Activated T-cell treated with anti-CD3 and anti-CD28 coated beads, Interleukin-2, amount 50 U/mL, for 72 hours (primary cell): ENCODE results near the gene PSG4. TPM values are rescaled to one million over a fixed set of nuclear protein-coding genes. Genes with fewer than 3 reads are reported as not detected.
A peak's percentile ranks its signal among the peaks of the same experiment; 100 is the strongest.
"Not testable (repeated sequence)": the region's sequence is repeated elsewhere in the genome, so short reads cannot be mapped to it uniquely, and the experiment has no call there.

Source experiments
- ATAC-seq, 2 donors: fragments of 150-1000 bp; cut with Tn5 transposase; replicated peaks in 1 of 2; 2 replicates each; pipeline ENCODE4 v1.10.0; 2021; ENCODE audit warnings: moderate library complexity in 2 of 2, mild to moderate bottlenecking in 1 of 2
- DNase-seq, 2 donors: peaks; one replicate each; pipeline ENCODE4 v3.0.0; 2021 to 2022; ENCODE audit warnings: mixed read lengths in 1 of 2
- H3K27ac Mint-ChIP-seq: one replicate; pipeline ENCODE4 v1.8.0; 2022; ENCODE audit warnings: mild to moderate bottlenecking, moderate library complexity, mixed read lengths
- H3K27me3 Mint-ChIP-seq: one replicate; pipeline ENCODE4 v1.8.0; 2022; ENCODE audit warnings: low read depth, mixed read lengths
- H3K36me3 Mint-ChIP-seq, 2 donors: one replicate each; pipeline ENCODE4 v1.8.0; 2022; ENCODE audit warnings: mixed read lengths in 2 of 2, mild to moderate bottlenecking in 1 of 2; ENCODE audit not compliant: insufficient read depth in 2 of 2
- H3K4me1 Mint-ChIP-seq: one replicate; pipeline ENCODE4 v1.8.0; 2022; ENCODE audit warnings: low read depth, mixed read lengths
- H3K4me3 Mint-ChIP-seq, 2 donors: one replicate each; pipeline ENCODE4 v1.8.0; 2022; ENCODE audit warnings: mild to moderate bottlenecking in 2 of 2, mixed read lengths in 2 of 2, moderate library complexity in 2 of 2
- H3K9me3 Mint-ChIP-seq, 2 donors: one replicate each; pipeline ENCODE4 v1.8.0; 2022; ENCODE audit warnings: mixed read lengths in 2 of 2
- total RNA-seq, 2 donors: library from RNA; stranded (reverse); gene quantifications; one replicate each; pipeline ENCODE4 v1.2.3, GENCODE V29; 2022

PSG4 gene
- total RNA-seq, 2 donors from 2014 or later, result not detected

- not testable (repeated sequence) for H3K36me3 Mint-ChIP-seq, H3K4me3 Mint-ChIP-seq, DNase-seq, ATAC-seq, H3K4me1 Mint-ChIP-seq, H3K27ac Mint-ChIP-seq, H3K27me3 Mint-ChIP-seq
- peaks cover 5 to 20% of the 10 kb centered on the region in 2 donors for H3K9me3 Mint-ChIP-seq
Measured at GRCh38 chr19:43224201-43224854, 18.9 kb upstream of the PSG4 start.

- Mint-ChIP-seq H3K9me3 (peaks cover 2 to 11% of the 10 kb centered on the region in 2 donors), H3K27me3 (peaks cover 10% of the 10 kb centered on the region)
- H3K36me3 Mint-ChIP-seq, H3K4me3 Mint-ChIP-seq, DNase-seq, H3K4me1 Mint-ChIP-seq, H3K27ac Mint-ChIP-seq, ATAC-seq: not testable (repeated sequence)
Measured at GRCh38 chr19:43221891-43222290, 16.5 kb upstream of the PSG4 start.

GRCh38 chr19:43219136-43219535 is 13.7 kb upstream of the PSG4 start:
- not testable (repeated sequence) for DNase-seq, ATAC-seq, H3K27ac Mint-ChIP-seq

GRCh38 chr19:43215881-43216280 is 10.4 kb upstream of the PSG4 start:
- not testable (repeated sequence) for H3K4me3 Mint-ChIP-seq, H3K27ac Mint-ChIP-seq, H3K4me1 Mint-ChIP-seq, ATAC-seq, H3K9me3 Mint-ChIP-seq, H3K36me3 Mint-ChIP-seq, DNase-seq
- peaks cover 17% of the 10 kb centered on the region for H3K27me3 Mint-ChIP-seq

More at GRCh38 chr19:43219136-43219535, 13.7 kb upstream of the PSG4 start:
- H3K4me1 Mint-ChIP-seq, H3K36me3 Mint-ChIP-seq, H3K9me3 Mint-ChIP-seq, H3K4me3 Mint-ChIP-seq: not testable (repeated sequence)
- H3K27me3 Mint-ChIP-seq, result peaks cover 17% of the 10 kb centered on the region

GRCh38 chr19:43207991-43208390 is 2.6 kb upstream of the PSG4 start:
- no peak for DNase-seq
- Mint-ChIP-seq H3K36me3 (no peaks in the 10 kb centered on the region), H3K27ac (no peak overlapping the region), H3K4me3 (no peak overlapping the region), H3K27me3 (peaks cover 12% of the 10 kb centered on the region), H3K9me3 (no peaks in the 10 kb centered on the region), H3K4me1 (no peaks in the 10 kb centered on the region)
- no peak for ATAC-seq

- not testable (repeated sequence) for H3K9me3 Mint-ChIP-seq, H3K36me3 Mint-ChIP-seq, H3K4me1 Mint-ChIP-seq, ATAC-seq, H3K4me3 Mint-ChIP-seq, H3K27ac Mint-ChIP-seq
- DNase-seq, result peak in 1 of 2 donors; percentile 8
- peaks cover 12% of the 10 kb centered on the region for H3K27me3 Mint-ChIP-seq
Measured at GRCh38 chr19:43207174-43207573, 1.7 kb upstream of the PSG4 start.

GRCh38 chr19:43203611-43204010 is 1.8 kb downstream of the PSG4 start:
- H3K4me3 Mint-ChIP-seq, result not testable (repeated sequence)

GRCh38 chr19:43201891-43202290 is 3.5 kb downstream of the PSG4 start:
- not testable (repeated sequence) for H3K4me3 Mint-ChIP-seq, H3K9me3 Mint-ChIP-seq, DNase-seq, H3K36me3 Mint-ChIP-seq, H3K27me3 Mint-ChIP-seq, H3K4me1 Mint-ChIP-seq, ATAC-seq
- peak overlapping the region; percentile 34 for H3K27ac Mint-ChIP-seq

More at GRCh38 chr19:43203611-43204010, 1.8 kb downstream of the PSG4 start:
- not testable (repeated sequence) for DNase-seq, ATAC-seq, H3K36me3 Mint-ChIP-seq, H3K4me1 Mint-ChIP-seq, H3K9me3 Mint-ChIP-seq, H3K27me3 Mint-ChIP-seq, H3K27ac Mint-ChIP-seq

- ATAC-seq, H3K27me3 Mint-ChIP-seq, H3K36me3 Mint-ChIP-seq, DNase-seq, H3K9me3 Mint-ChIP-seq, H3K4me3 Mint-ChIP-seq, H3K4me1 Mint-ChIP-seq: not testable (repeated sequence)
- H3K27ac Mint-ChIP-seq, result peak overlapping the region; percentile 34
Measured at GRCh38 chr19:43201337-43201801, 4.1 kb downstream of the PSG4 start.

- not testable (repeated sequence) for H3K9me3 Mint-ChIP-seq, H3K4me1 Mint-ChIP-seq, H3K27ac Mint-ChIP-seq, ATAC-seq, H3K36me3 Mint-ChIP-seq, H3K27me3 Mint-ChIP-seq, H3K4me3 Mint-ChIP-seq
- DNase-seq, result peak; percentile 14 to 19
Measured at GRCh38 chr19:43198686-43199419, 6.6 kb downstream of the PSG4 start.

GRCh38 chr19:43197666-43198397 is 7.6 kb downstream of the PSG4 start:
- not testable (repeated sequence) for H3K27me3 Mint-ChIP-seq, ATAC-seq, H3K27ac Mint-ChIP-seq, H3K4me3 Mint-ChIP-seq, DNase-seq, H3K9me3 Mint-ChIP-seq, H3K36me3 Mint-ChIP-seq, H3K4me1 Mint-ChIP-seq

- not testable (repeated sequence) for H3K9me3 Mint-ChIP-seq, H3K27me3 Mint-ChIP-seq, H3K27ac Mint-ChIP-seq, H3K4me3 Mint-ChIP-seq, H3K4me1 Mint-ChIP-seq, ATAC-seq, H3K36me3 Mint-ChIP-seq, DNase-seq
Measured at GRCh38 chr19:43194397-43194796, 11.0 kb downstream of the PSG4 start.
